Activated naive CD4-positive, alpha-beta T cell treated with anti-CD3 and anti-CD28 coated beads for 36 hours (primary cell): ENCODE results near the gene GJB5. TPM values are rescaled to one million over a fixed set of nuclear protein-coding genes. Genes with fewer than 3 reads are reported as not detected.

Experiments used
- CTCF ChIA-PET: fragments of 350-600 bp; sonication (Branson Sonifier 250); formaldehyde crosslinking; loops from one replicate; lab custom pipeline; 2021; ENCODE audit warnings: antibody characterized with exemption; lab: Charles Lee
- DNase-seq: peaks from one replicate; pipeline ENCODE4 v3.0.0-alpha.2; 2020
- H3K27ac Mint-ChIP-seq: one replicate; pipeline ENCODE4 v1.8.0; 2021; ENCODE audit warnings: mild to moderate bottlenecking, mixed read lengths
- H3K27me3 Mint-ChIP-seq: one replicate; pipeline ENCODE4 v1.8.0; 2021; ENCODE audit warnings: low read depth, mixed read lengths
- H3K36me3 Mint-ChIP-seq: one replicate; pipeline ENCODE4 v1.8.0; 2021; ENCODE audit warnings: low read depth, mixed read lengths
- H3K4me1 Mint-ChIP-seq: one replicate; pipeline ENCODE4 v1.8.0; 2021; ENCODE audit warnings: low read depth, mixed read lengths
- H3K4me3 Mint-ChIP-seq: one replicate; pipeline ENCODE4 v1.8.0; 2021; ENCODE audit warnings: mild to moderate bottlenecking, moderate library complexity, mixed read lengths
- H3K9me3 Mint-ChIP-seq: one replicate; pipeline ENCODE4 v1.8.0; 2021; ENCODE audit warnings: mixed read lengths
- intact Hi-C: fragments of 100-400 bp; cut with micrococcal nuclease; formaldehyde crosslinking; loops from one replicate; pipeline ENCODE4 v1.15.1; 2023
- total RNA-seq, 2 experiments: library from RNA; stranded (reverse); gene quantifications; one replicate each; pipeline ENCODE4 v1.2.3, GENCODE V29; 2021

Gene GJB5
- total RNA-seq, 2 experiments from 2014 or later, result not detected

- no peaks in the 10 kb centered on the region for H3K36me3 Mint-ChIP-seq
- intact Hi-C loops, result no loop called here
- H3K27me3 Mint-ChIP-seq, result no peaks in the 10 kb centered on the region
- DNase-seq, result no peak
- H3K4me3 Mint-ChIP-seq, result no peak overlapping the region
- H3K4me1 Mint-ChIP-seq, result no peaks in the 10 kb centered on the region
- H3K9me3 Mint-ChIP-seq, result no peaks in the 10 kb centered on the region
- CTCF ChIA-PET, result interaction anchor here (1.2 kb wide), 1 partner anchor 287 kb away, joined by 5 read pairs; no protein-coding TSS in a partner anchor
- no peak overlapping the region for H3K27ac Mint-ChIP-seq
These were observed 7.8 kb upstream of the GJB5 start for GRCh38 chr1:34746785-34747637.

GRCh38 chr1:34747638-34747941 is 7.3 kb upstream of the GJB5 start:
- Mint-ChIP-seq H3K27me3 (no peaks in the 10 kb centered on the region), H3K4me3 (no peak overlapping the region), H3K27ac (no peak overlapping the region), H3K36me3 (no peaks in the 10 kb centered on the region), H3K9me3 (no peaks in the 10 kb centered on the region), H3K4me1 (no peaks in the 10 kb centered on the region)
- CTCF ChIA-PET, result no interaction called here
- intact Hi-C loops, result no loop called here
- DNase-seq, result no peak

- Mint-ChIP-seq H3K27ac (no peak overlapping the region), H3K4me1 (no peaks in the 10 kb centered on the region)
These were observed 4.9 kb upstream of the GJB5 start for GRCh38 chr1:34749992-34750391.

GRCh38 chr1:34750610-34751009 is 4.2 kb upstream of the GJB5 start:
- no peaks in the 10 kb centered on the region for H3K9me3 Mint-ChIP-seq
- no peak overlapping the region for H3K4me3 Mint-ChIP-seq
- intact Hi-C loops, result no loop called here
- no peaks in the 10 kb centered on the region for H3K4me1 Mint-ChIP-seq
- CTCF ChIA-PET, result interaction anchor here (1.0 kb wide), 1 partner anchor 8 kb away, joined by 6 read pairs; no protein-coding TSS in a partner anchor
- no peaks in the 10 kb centered on the region for H3K27me3 Mint-ChIP-seq
- H3K27ac Mint-ChIP-seq, result no peak overlapping the region
- H3K36me3 Mint-ChIP-seq, result no peaks in the 10 kb centered on the region
- no peak for DNase-seq

More at GRCh38 chr1:34749992-34750391, 4.9 kb upstream of the GJB5 start:
- no peaks in the 10 kb centered on the region for H3K36me3 Mint-ChIP-seq
- CTCF ChIA-PET, result no interaction called here
- DNase-seq, result no peak
- intact Hi-C loops, result no loop called here
- no peaks in the 10 kb centered on the region for H3K27me3 Mint-ChIP-seq
- H3K9me3 Mint-ChIP-seq, result no peaks in the 10 kb centered on the region
- no peak overlapping the region for H3K4me3 Mint-ChIP-seq

- H3K36me3 Mint-ChIP-seq, result no peaks in the 10 kb centered on the region
- intact Hi-C loops, result no loop called here
- no peaks in the 10 kb centered on the region for H3K9me3 Mint-ChIP-seq
These were observed 1.7 kb upstream of the GJB5 start for GRCh38 chr1:34753163-34753562.

GRCh38 chr1:34755961-34756360 is 1.1 kb downstream of the GJB5 start:
- H3K4me1 Mint-ChIP-seq, result no peaks in the 10 kb centered on the region
- intact Hi-C loops, result no loop called here
- no peaks in the 10 kb centered on the region for H3K36me3 Mint-ChIP-seq
- no peaks in the 10 kb centered on the region for H3K27me3 Mint-ChIP-seq
- DNase-seq, result no peak
- no peak overlapping the region for H3K27ac Mint-ChIP-seq
- H3K4me3 Mint-ChIP-seq, result no peak overlapping the region
- H3K9me3 Mint-ChIP-seq, result no peaks in the 10 kb centered on the region
- CTCF ChIA-PET, result no interaction called here

More at GRCh38 chr1:34753163-34753562, 1.7 kb upstream of the GJB5 start:
- DNase-seq, result no peak
- CTCF ChIA-PET, result interaction anchor here (0.8 to 1.7 kb wide), 3 partner anchors 10 to 1119 kb away, joined by 3 to 10 read pairs (median 3); no protein-coding TSS in a partner anchor
- Mint-ChIP-seq H3K4me1 (no peaks in the 10 kb centered on the region), H3K27ac (no peak overlapping the region), H3K27me3 (no peaks in the 10 kb centered on the region), H3K4me3 (no peak overlapping the region)

- Mint-ChIP-seq H3K4me1 (no peaks in the 10 kb centered on the region), H3K36me3 (no peaks in the 10 kb centered on the region), H3K9me3 (no peaks in the 10 kb centered on the region), H3K4me3 (no peak overlapping the region), H3K27ac (no peak overlapping the region), H3K27me3 (no peaks in the 10 kb centered on the region)
- no peak for DNase-seq
- CTCF ChIA-PET, result no interaction called here
- intact Hi-C loops, result no loop called here
These were observed 2.5 kb downstream of the GJB5 start for GRCh38 chr1:34757386-34757785.

- CTCF ChIA-PET, result no interaction called here
- Mint-ChIP-seq H3K4me1 (no peaks in the 10 kb centered on the region), H3K27me3 (peaks cover 2% of the 10 kb centered on the region)
These were observed 3.9 kb downstream of the GJB5 start for GRCh38 chr1:34758751-34759150.

GRCh38 chr1:34759503-34760357 is 4.9 kb downstream of the GJB5 start, which contains the start of gene GJB4:
GJB4 (plus strand) TSS chr1:34759740; CDS start chr1:34761255, 1,515 bp downstream.
- Mint-ChIP-seq H3K4me1 (no peaks in the 10 kb centered on the region), H3K27me3 (peaks cover 2% of the 10 kb centered on the region), H3K9me3 (no peaks in the 10 kb centered on the region), H3K4me3 (no peak within 1 kb of the TSS), H3K36me3 (no peaks in the 10 kb centered on the region), H3K27ac (no peak within 1 kb of the TSS)
- DNase-seq, result no peak
- CTCF ChIA-PET, result no interaction called here
- intact Hi-C loops, result no loop called here

More at GRCh38 chr1:34758751-34759150, 3.9 kb downstream of the GJB5 start:
- Mint-ChIP-seq H3K36me3 (no peaks in the 10 kb centered on the region), H3K9me3 (no peaks in the 10 kb centered on the region), H3K4me3 (no peak overlapping the region), H3K27ac (no peak overlapping the region)
- intact Hi-C loops, result no loop called here
- DNase-seq, result no peak

- H3K36me3 Mint-ChIP-seq, result no peaks in the 10 kb centered on the region
- no peaks in the 10 kb centered on the region for H3K4me1 Mint-ChIP-seq
- H3K4me3 Mint-ChIP-seq, result no peak overlapping the region
- peaks cover 2% of the 10 kb centered on the region for H3K27me3 Mint-ChIP-seq
- H3K27ac Mint-ChIP-seq, result no peak overlapping the region
- intact Hi-C loops, result no loop called here
- DNase-seq, result no peak
- no peaks in the 10 kb centered on the region for H3K9me3 Mint-ChIP-seq
- CTCF ChIA-PET, result no interaction called here
These were observed 6.4 kb downstream of the GJB5 start for GRCh38 chr1:34761176-34761761.

- DNase-seq, result no peak
- Mint-ChIP-seq H3K4me1 (no peaks in the 10 kb centered on the region), H3K27ac (no peak overlapping the region), H3K9me3 (no peaks in the 10 kb centered on the region), H3K4me3 (no peak overlapping the region), H3K36me3 (no peaks in the 10 kb centered on the region), H3K27me3 (peaks cover 2% of the 10 kb centered on the region)
- intact Hi-C loops, result no loop called here
- CTCF ChIA-PET, result no interaction called here
These were observed 7.0 kb downstream of the GJB5 start for GRCh38 chr1:34761776-34762307.
